Stimulated activated CD8-positive, alpha-beta memory T cell treated with anti-CD3 and anti-CD28 coated beads, Interleukin-15, amount 100 ng/mL, for 48 hours (primary cell): Measurements from ENCODE around the gene GABRP.
"Not testable (repeated sequence)": the region's sequence is repeated elsewhere in the genome, so short reads cannot be mapped to it uniquely, and the experiment has no call there.

Experiments
- DNase-seq, 2 donors: peaks; one replicate each; pipeline ENCODE4 v3.0.0-alpha.2; 2020; ENCODE audit warnings: low read depth in 2 of 2

The GABRP gene

DNA sequence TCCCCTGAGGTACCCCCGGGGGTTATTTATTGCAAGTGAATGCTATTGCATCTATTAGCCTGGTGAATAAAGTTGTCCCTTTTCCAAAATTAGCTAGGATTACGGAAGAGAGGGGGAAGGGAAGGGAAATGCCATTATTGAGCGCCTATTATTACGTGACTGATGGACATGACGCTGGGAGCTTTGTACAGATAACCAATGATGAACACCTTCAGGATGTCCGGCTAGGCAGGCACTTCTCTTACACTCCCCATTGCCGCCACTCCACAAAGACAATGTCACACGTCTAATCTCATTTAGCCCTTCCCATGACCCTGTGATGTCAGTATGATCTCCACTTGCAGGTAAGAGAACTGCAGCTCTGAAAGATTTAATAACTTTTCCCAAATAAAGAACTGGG lies 9.4 kb downstream of the GABRP start:
- no peak for DNase-seq

DNA sequence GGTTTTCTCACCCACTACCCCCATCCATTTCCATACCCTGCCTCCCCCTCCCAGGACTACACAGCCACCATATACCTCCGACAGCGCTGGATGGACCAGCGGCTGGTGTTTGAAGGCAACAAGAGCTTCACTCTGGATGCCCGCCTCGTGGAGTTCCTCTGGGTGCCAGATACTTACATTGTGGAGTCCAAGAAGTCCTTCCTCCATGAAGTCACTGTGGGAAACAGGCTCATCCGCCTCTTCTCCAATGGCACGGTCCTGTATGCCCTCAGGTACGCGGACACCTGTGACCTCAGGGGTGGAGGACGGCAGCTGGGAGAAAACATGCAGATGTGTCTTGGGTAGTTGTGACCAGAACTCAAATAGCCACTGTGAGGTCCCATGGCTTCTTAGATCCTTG lies 11.6 kb downstream of the GABRP start:
- DNase-seq: no peak

DNA sequence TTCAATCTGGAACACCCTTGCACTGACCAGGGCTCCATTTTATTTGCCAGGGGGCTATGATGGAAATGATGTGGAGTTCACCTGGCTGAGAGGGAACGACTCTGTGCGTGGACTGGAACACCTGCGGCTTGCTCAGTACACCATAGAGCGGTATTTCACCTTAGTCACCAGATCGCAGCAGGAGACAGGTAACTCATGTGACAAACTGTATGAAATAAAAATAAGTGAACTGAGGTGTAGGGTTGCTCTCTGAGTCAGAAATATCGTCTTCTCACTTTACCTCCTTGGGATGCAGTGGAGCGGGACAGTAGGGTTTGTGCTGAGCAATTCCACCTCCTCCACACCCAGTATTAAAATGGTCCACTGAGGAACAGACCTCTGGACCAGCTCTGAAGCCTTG lies 22.1 kb downstream of the GABRP start:
- DNase-seq: no peak

DNA sequence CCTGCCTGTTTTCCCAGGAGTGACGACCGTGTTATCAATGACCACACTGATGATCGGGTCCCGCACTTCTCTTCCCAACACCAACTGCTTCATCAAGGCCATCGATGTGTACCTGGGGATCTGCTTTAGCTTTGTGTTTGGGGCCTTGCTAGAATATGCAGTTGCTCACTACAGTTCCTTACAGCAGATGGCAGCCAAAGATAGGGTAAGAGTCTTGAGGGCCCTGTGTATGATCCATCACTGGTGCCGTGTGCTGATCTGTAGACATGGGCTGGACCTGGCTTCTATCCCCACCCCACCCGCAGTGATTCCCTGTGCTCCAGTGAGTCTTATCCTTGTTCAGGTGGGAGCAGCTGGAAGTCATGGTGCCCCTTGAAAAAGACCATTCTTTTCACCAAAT lies 26.0 kb downstream of the GABRP start:
- no peak for DNase-seq

DNA sequence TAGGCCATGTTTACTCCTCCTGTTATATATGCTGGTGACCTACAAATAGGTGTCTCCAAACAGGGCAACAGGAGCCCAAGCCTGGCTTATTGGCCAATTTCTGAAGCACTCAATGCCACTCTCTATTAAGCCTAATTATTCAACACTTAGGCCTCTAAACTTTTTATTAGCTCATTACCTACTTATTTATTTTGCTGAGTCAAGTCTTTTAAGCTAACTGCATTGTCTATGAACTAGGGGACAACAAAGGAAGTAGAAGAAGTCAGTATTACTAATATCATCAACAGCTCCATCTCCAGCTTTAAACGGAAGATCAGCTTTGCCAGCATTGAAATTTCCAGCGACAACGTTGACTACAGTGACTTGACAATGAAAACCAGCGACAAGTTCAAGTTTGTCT lies 28.2 kb downstream of the GABRP start:
- DNase-seq: no peak

DNA sequence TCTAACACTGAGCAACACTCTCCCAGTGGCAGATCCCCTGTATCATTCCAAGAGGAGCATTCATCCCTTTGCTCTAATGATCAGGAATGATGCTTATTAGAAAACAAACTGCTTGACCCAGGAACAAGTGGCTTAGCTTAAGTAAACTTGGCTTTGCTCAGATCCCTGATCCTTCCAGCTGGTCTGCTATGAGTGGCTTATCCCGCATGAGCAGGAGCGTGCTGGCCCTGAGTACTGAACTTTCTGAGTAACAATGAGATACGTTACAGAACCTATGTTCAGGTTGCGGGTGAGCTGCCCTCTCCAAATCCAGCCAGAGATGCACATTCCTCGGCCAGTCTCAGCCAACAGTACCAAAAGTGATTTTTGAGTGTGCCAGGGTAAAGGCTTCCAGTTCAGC lies 29.7 kb downstream of the GABRP start:
- no peak for DNase-seq

DNA sequence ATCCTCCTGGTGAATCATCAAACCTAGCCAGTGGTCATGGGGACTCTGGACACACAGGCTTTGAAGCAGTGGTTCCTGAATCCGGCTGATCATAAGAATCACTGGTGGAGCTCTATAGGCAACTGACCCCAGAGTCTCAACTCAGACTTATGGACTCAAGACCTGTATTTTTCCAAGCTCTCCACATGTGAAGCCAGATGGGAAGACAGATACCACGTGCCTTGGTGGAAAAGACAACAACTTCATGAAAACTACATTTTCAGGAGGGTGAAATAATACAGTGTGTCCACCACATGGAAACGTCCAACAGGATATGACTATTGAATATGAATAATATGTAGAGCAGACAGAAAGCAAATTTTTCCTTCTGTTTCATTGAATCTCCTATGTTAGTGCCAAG lies 33.7 kb downstream of the GABRP start:
- no peak for DNase-seq

DNA sequence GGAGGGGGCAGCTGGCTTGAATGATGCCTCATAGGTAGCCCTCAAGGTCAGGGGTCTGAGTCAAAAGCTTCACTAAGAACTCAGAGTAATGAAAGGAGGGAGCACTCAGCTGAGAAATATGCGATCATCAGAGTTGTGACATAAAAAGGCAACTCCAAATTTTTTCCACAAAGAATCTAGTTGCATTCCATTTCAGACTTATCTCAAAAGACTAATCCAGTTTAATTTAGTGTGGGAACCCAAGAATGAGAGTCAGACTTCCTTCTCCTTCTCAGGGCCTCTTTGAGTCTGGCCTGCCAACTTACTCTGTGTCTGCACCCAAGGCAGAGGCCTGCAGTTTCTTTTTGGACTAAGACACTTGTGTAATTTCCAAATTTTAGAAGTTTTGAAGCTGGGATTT lies 34.7 kb downstream of the GABRP start:
- DNase-seq: no peak

DNA sequence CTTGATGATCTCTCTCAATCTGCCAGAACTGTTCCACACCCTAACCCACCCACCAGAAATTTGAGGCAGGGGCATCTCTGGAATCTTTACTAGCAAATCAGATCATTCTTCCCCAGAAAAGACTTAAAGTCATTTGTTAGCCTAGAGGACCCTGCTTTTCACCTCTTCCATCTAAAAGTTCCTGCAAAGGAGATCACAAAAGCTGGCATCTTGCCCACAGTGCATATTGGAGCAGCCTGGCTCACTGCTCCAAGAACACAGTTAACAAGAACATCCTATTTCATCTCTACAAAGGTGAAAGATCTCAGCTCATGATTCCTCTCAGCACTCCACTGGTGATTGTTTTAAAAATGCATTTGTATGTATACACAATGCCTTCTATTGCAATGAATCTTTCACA lies 36.3 kb downstream of the GABRP start:
- no peak for DNase-seq

DNA sequence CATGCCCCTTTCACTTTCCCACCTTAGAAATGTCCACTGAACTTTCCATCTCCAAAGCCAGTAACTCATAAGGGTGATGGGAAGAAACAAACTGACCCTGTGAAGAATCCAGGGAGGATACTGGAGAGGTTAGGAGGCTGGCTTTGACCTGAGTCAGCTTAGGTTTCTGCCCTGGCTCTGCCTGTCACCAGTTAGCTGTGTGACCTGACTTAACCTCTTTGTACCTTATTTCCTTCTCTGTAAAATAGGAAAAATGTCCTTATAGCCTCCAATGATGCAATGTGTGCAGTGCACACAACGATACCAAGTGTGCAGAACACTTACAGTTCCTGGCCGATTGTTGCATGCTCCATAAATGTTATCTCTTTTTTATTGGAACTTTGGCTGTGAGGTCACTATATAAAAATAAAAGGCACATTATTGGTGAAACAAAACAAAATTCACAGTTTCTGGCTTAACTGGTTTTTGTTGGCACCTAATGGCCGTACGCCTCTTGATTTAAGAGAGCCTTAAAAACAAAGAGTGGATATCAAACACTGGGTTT lies 37.8 kb downstream of the GABRP start:
- DNase-seq: no peak

DNA sequence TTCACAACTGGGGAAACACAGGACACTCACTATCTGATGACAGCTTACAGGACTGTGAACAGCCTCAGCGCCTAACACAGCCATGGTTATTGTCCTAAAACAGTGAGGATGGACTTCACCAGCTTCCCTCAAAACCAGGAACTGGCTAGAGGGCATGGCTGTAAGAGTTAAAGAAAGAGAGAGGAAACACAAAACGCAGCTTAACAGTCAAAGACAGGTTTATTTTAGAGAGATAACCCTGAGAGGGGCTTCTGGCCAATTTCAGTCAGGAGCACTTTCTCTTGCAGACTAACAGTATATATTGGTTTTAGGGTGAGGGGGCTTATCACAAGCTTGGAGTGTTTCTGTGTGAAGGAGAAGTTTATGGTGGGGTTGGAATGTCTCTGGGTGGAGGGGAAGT lies 42.6 kb downstream of the GABRP start:
- DNase-seq: no peak

DNA sequence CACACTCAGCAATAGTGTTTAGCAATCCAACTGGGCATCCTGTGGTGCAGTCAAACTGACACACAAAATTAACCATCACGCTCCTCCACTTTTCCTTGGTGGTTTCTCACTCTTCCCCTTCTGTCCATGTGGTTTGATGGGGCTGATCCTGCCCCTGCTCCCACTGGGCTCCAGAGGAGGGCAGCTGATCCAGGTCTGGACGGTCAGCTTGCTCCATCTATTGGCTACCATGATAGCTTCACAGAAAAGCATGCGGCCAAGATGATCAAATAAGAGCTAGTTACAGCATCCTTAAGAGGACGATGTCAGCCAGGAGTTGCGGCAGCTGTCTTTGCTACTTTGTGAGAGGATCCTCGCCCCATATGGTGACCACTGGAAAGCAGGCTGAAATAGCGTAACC lies 48.7 kb downstream of the GABRP start:
- no peak for DNase-seq

DNA sequence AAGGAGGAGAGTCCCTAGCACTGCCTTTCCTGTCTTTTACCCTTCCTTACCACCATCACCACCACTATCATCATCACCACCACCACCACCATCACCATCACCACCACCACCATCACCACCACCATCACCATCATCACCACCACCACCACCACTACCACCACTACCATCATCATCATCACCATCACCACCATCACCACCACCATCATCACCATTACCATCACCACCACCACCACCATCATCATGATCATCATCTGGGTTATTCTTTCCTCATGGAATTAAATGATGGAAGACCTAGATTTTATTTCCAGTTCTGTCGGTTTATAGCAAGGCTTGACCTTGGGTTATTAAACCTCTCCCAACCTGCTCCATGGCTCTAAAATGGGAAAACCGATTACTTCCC lies 50.5 kb downstream of the GABRP start:
- not testable (repeated sequence) for DNase-seq

DNA sequence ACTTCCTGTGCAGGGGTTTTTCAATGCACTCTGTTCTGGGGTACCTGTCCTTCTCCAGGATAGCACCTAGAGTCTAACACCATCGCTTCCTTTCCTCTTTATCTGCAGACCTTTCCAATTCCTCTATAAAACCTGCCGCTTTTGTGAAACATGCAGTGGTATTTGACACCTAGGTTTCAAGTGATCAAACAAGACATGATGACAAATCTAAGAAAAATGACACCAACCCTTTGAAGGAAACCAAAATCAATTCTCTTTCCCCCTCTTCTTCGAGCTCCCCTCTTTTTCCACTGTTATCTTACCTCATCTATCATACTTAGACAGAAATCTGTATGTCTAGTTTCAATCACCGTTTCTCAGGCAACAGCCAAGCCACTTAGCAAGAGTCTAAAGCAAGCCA lies 52.7 kb downstream of the GABRP start:
- no peak for DNase-seq

DNA sequence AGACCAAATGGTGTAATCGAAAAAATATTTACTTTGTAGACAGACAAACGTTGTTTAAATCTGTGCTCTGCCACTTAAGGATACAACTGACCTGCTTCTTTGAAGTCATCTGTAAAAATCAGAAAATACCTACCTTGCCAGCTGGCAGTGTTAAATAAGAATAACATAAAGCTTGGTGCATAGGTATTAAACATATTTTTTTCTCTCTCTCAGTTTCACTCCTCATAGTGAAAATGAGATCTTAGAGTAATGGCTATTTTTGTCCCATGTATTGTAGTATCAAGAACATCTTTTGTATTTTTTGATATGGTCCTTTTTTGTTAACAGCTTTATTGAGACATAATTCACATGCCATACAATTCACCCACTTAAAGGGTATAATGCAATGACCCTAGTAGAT lies 60.3 kb downstream of the GABRP start:
- DNase-seq: no peak

DNA sequence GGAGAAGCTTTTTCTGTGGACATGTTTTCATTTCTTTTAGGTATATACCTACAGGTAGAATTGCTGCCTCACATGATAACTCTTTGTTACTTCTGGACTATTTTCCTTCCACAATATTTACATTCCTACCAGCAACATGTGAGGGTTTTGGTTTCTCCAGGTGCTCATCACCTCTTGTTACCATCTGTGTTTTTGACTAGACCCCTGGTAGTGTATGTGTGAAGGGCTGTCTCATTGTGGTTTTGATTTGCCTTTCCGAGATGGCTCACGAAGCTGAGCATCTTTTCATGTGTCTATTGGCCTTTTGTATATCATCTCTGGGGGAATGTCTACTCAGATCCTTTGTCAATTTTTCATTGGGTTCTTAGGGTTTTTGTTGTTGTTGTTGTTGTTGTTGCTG lies 61.1 kb downstream of the GABRP start:
- DNase-seq: no peak

DNA sequence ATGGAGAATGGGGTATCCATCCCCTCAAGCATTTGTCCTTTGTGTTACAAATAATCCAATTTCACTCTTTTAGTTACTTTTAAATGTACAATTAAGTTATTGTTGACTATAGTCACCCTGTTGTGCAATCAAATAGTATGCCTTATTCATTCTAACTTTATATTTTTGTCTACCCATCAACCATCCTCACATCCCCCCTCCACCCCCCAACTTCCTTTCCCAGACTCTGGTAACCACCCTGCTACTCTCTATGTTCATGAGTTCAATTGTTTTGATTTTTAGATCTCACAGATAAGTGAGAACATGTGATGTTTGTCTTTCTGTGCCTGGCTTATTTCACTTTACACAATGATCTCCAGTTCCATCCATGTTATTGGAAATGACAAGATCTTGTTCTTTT lies 62.9 kb downstream of the GABRP start:
- DNase-seq: no peak

DNA sequence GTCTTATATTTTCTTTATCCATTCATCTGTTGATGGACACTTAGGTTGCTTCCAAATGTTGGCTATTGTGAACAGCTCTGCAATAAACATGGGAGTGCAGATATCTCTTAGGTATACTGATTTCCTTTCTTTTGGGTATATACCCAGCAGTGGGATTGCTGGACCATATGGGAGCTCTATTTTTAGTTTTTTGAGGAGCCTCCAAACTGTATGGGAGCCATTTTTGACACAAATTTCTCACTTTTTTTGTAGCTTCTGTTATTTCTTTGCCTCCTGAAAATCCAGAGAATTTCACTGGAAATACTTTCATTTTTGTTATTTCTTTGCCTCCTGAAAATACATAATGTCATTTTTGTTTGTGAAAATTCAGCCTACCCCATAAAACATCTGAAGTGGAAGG lies 63.3 kb downstream of the GABRP start:
- no peak for DNase-seq

DNA sequence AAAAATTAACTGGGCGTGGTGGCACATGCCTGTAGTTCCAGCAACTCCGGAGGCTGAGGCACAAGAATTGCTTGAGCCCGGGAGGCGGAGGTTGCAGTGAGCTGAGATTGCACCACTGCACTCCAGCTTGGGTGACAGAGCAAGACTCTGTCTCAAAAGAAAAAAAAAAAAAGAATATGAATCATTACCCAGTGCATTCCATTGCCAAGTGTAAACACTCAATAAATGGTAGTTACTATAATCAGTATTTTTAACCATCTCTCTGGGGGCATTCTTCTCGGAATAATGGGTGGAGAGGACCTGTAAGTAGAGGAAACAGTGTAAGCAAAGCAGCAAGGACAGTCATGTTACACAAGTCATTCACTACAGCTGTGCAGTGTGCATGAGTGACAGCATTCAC lies 64.5 kb downstream of the GABRP start:
- no peak for DNase-seq

DNA sequence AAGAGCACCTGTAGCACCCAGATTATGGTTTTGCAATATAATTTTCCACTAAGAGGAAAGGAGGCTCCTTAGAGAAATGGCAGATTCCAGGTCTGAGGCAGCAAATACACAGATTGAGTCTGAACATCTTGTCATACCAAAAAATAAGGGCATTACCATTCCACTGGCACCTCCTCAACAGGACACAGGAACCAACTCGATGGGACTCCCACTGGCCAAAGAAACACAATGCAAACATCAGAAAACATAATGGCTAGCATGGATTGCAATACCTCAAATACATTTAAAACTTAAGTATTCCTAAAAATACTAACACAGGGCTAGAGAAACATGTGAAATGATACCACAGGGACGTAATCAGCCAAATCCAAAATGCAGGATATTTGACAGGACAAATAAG lies 65.8 kb downstream of the GABRP start:
- no peak for DNase-seq

DNA sequence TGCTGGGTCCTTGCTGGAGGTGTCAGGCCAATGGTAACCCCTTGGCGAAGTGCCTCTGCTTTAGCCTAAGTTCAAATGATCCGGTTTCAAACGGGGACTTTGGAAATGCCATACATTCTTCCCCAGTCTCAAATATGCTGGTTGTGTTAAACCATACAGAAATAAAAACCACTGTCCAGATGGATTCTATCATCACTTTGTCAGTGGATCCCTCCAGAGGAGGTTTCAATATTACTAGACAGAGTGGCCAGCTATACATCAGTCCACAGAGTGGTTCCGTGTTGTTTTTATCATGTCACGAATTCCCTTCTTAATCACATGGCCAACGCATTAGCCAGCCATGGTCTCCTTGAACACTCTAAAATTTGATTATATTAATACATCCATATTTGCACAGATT lies 71.0 kb downstream of the GABRP start:
- no peak for DNase-seq

DNA sequence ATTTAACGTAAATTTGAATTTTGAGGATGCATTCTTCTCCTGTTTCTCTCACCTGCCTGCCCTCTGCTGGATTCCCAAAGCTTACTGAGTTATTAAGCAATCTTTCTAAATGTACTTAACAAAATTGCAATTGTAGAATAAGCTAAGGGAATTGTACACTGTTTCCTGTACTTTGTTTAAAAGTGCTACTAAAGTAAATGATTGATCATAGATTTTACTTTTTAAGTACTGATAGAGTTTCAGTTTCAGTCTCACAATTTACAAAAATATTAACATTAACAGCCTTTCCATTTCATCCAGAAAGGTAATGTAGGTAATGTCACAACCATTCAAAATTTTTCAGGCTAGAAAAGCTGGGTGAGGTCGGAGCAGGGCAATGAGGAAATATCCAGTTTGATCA lies 73.5 kb downstream of the GABRP start:
- no peak for DNase-seq

DNA sequence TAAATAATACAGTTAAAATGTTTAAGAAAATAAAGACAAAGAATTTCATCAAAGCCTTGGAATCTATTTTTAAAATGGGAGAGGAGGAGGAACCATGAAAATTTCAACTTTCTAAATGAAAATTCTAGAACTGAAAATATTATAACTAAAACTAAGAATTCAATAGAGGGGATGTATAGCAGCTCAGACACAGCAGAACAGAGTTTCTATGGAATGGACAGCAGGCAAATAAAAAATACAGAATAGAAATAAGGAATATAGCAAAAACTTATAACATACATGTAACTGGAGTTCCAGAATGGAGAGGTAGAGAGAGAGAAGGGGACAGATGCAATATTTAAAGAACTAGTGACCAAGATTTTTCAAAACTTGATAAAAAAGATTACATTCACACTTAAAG lies 76.9 kb downstream of the GABRP start:
- DNase-seq: no peak

DNA sequence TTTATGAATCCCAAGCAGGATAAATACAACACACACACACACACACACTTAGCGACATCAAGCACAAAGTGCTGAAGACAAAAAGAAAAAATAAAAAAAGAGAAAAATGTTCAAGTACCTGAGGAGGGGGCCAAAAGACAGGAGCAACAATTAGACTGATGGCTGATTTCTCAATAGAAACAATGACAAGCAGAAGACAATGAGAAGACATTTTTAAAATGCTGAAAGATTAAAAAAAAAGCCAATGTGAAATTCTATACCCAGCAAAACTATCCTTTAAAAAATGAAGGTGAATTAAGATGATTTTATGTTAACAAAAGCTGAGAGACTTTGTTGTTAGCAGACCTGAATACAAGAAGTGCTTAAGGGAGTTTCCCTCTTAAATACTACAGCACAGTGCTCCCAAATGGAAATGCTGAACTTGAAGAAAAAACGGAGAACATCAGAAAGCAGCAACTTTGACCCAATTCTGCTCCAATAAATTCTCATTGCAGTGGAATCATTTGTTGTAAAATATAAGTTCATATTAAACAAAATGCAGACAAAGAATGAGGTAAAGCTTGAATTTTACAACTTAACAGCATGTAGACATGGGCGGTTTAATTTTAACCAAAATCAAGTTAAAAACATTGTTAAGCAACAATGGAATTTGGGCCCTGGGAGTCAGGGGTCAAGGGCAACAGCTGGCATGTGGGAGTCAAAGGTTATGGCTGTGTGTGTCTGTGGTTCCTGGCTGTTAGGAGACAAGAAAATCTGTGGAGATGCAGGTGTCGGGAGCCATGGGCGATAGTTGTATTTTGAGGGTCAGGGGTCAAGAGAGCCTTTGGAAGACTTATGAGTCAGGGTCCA lies 77.5 kb downstream of the GABRP start:
- no peak for DNase-seq
